OCI-LY1 (cell line): ENCODE data around the gene BRIP1.

Experiments used
- CTCF ChIP-seq: fragments of 200-600 bp; sonication (generic), shearing (Covaris generic); IDR thresholded peaks from 2 replicates; pipeline ENCODE4 v1.5.1; 2017; ENCODE audit warnings: mild to moderate bottlenecking, antibody characterized with exemption, low read length, moderate library complexity, mixed read lengths
- EZH2 ChIP-seq: fragments of 200-600 bp; sonication (generic), shearing (Covaris generic); IDR thresholded peaks from 2 replicates; pipeline ENCODE4 v1.8.0; 2017; ENCODE audit warnings: borderline replicate concordance, mixed run types, mild to moderate bottlenecking, antibody characterized with exemption, low read length, moderate library complexity, mixed read lengths

- TF ChIP-seq CTCF (no peak), EZH2 (no peak)
Observed at GRCh38 chr17:61733021-61733420, 130.3 kb downstream of the BRIP1 start.
